ENCODE measurements around the gene NFIB. TPM values are rescaled to one million over a fixed set of nuclear protein-coding genes. Genes with fewer than 3 reads are reported as not detected.

Gene NFIB
- polyA plus RNA-seq, 1 of the 3 experiments (the other 2 are of a cell fraction): 9.2 TPM

GRCh38 chr9:14077672-14078071 is 236.3 kb downstream of the NFIB start:
- no peak overlapping the region for H3K9ac ChIP-seq
- H3K4me1 ChIP-seq (ENCODE audit: control insufficient read depth in 1 of 2, insufficient read depth in 2 of 2, low read depth in 1 of 2, low read length in 1 of 2): peaks cover 0 to 4% of the 10 kb centered on the region in 2 experiments; a peak in 2 of 4 replicates
- no peaks in the 10 kb centered on the region for H3K27me3 ChIP-seq (ENCODE audit: insufficient read depth)
- H3F3A ChIP-seq (replicated peaks; ENCODE audit: insufficient read depth): peaks cover 4% of the 10 kb centered on the region
- no peak overlapping the region for H3K4me3 ChIP-seq (ENCODE audit: low read depth in 2 of 2, low read length in 1 of 2)
- H4K20me1 ChIP-seq (ENCODE audit: insufficient read depth): no peaks in the 10 kb centered on the region
- H3K79me2 ChIP-seq (ENCODE audit: insufficient read depth): no peaks in the 10 kb centered on the region
- H3K9me3 ChIP-seq: no peaks in the 10 kb centered on the region
- H3K27ac ChIP-seq (ENCODE audit: low read depth in 2 of 2, low read length in 1 of 2): no peak overlapping the region
- 90% methylated on average over 4 of the region's 4 CpGs for WGBS (ENCODE audit: low lambda C conversion rate)
- H3K9me2 ChIP-seq: no peaks in the 10 kb centered on the region
- H2AFZ ChIP-seq (ENCODE audit: low read depth): no peak overlapping the region
- TF ChIP-seq ELF1 (IDR thresholded peaks at IDR 0.05): no peak
- no peak for TF ChIP-seq IRF3 (IDR thresholded peaks at IDR 0.05; ENCODE audit: low read depth, low read length)
- TF ChIP-seq MEF2A (IDR thresholded peaks at IDR 0.05; ENCODE audit: borderline replicate concordance, low read depth): no peak
- no peak for TF ChIP-seq GATA2 (CRISPR knock-in tag; IDR thresholded peaks at IDR 0.05)
- TF ChIP-seq, protein P1, sequence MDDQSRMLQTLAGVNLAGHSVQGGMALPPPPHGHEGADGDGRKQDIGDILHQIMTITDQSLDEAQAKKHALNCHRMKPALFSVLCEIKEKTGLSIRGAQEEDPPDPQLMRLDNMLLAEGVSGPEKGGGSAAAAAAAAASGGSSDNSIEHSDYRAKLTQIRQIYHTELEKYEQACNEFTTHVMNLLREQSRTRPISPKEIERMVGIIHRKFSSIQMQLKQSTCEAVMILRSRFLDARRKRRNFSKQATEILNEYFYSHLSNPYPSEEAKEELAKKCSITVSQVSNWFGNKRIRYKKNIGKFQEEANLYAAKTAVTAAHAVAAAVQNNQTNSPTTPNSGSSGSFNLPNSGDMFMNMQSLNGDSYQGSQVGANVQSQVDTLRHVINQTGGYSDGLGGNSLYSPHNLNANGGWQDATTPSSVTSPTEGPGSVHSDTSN (IDR thresholded peaks at IDR 0.05): no peak
- no peak for TF ChIP-seq CHD2 (IDR thresholded peaks at IDR 0.05; ENCODE audit: low read length, partially characterized antibody)
- no peak for TF ChIP-seq TAF1 (IDR thresholded peaks at IDR 0.05; ENCODE audit: borderline replicate concordance, low read depth, low read length)
- TF ChIP-seq, protein P2, sequence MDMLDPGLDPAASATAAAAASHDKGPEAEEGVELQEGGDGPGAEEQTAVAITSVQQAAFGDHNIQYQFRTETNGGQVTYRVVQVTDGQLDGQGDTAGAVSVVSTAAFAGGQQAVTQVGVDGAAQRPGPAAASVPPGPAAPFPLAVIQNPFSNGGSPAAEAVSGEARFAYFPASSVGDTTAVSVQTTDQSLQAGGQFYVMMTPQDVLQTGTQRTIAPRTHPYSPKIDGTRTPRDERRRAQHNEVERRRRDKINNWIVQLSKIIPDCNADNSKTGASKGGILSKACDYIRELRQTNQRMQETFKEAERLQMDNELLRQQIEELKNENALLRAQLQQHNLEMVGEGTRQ (IDR thresholded peaks at IDR 0.05; ENCODE audit: borderline replicate concordance, low read depth, low read length): no peak
- TF ChIP-seq MAX (IDR thresholded peaks at IDR 0.05; ENCODE audit: low read depth): no peak
- no peak for TF ChIP-seq YY1 (IDR thresholded peaks at IDR 0.05; ENCODE audit: low read depth)
- TF ChIP-seq TEAD4 (IDR thresholded peaks at IDR 0.05; ENCODE audit: borderline replicate concordance, insufficient read depth): no peak
- TF ChIP-seq MXI1 (IDR thresholded peaks at IDR 0.05; ENCODE audit: low read depth, low read length): no peak
- no peak for TF ChIP-seq TCF12 (IDR thresholded peaks at IDR 0.05)
- TF ChIP-seq FOSL2 (IDR thresholded peaks at IDR 0.05; ENCODE audit: borderline replicate concordance, low read depth): no peak
- no peak for TF ChIP-seq EZH2phosphoT487 (IDR thresholded peaks at IDR 0.05; ENCODE audit: borderline replicate concordance, low read depth)
- TF ChIP-seq, protein P3, sequence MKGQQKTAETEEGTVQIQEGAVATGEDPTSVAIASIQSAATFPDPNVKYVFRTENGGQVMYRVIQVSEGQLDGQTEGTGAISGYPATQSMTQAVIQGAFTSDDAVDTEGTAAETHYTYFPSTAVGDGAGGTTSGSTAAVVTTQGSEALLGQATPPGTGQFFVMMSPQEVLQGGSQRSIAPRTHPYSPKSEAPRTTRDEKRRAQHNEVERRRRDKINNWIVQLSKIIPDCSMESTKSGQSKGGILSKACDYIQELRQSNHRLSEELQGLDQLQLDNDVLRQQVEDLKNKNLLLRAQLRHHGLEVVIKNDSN (IDR thresholded peaks at IDR 0.05; ENCODE audit: borderline replicate concordance, low read depth): no peak
- TF ChIP-seq, protein P4, sequence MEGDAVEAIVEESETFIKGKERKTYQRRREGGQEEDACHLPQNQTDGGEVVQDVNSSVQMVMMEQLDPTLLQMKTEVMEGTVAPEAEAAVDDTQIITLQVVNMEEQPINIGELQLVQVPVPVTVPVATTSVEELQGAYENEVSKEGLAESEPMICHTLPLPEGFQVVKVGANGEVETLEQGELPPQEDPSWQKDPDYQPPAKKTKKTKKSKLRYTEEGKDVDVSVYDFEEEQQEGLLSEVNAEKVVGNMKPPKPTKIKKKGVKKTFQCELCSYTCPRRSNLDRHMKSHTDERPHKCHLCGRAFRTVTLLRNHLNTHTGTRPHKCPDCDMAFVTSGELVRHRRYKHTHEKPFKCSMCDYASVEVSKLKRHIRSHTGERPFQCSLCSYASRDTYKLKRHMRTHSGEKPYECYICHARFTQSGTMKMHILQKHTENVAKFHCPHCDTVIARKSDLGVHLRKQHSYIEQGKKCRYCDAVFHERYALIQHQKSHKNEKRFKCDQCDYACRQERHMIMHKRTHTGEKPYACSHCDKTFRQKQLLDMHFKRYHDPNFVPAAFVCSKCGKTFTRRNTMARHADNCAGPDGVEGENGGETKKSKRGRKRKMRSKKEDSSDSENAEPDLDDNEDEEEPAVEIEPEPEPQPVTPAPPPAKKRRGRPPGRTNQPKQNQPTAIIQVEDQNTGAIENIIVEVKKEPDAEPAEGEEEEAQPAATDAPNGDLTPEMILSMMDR (IDR thresholded peaks at IDR 0.05): no peak
- no peak for TF ChIP-seq RCOR1 (IDR thresholded peaks at IDR 0.05; ENCODE audit: low read length)
- TF ChIP-seq SIN3A (IDR thresholded peaks at IDR 0.05; ENCODE audit: borderline replicate concordance, low read depth, low read length): no peak
- DNase-seq: no peak
- H3K4me2 ChIP-seq: no peak overlapping the region
- no peaks in the 10 kb centered on the region for H3K36me3 ChIP-seq (replicated peaks in 1 of 2; ENCODE audit: control insufficient read depth in 1 of 2, insufficient read depth in 2 of 2, low read length in 1 of 2)
- ChIA-PET POLR2A (no interaction called here), CTCF (no interaction called here)

Measured in SK-N-SH (cell line).